ENCODE results near the gene CHST15.

Gene CHST15

GRCh38 chr10:124090601-124091209 is 2.7 kb downstream of the CHST15 start:
- no peak for DNase-seq (ENCODE audit: low read depth)
- TF ChIP-seq CTCF (IDR thresholded peaks at IDR 0.05; ENCODE audit: control insufficient read depth, insufficient read depth, low read depth, low read length, missing control alignments) = no peak
- H3K4me3 ChIP-seq (ENCODE audit: control insufficient read depth, low read depth, low read length) = no peak overlapping the region

GRCh38 chr10:124089859-124090258 is 3.5 kb downstream of the CHST15 start:
- no peak overlapping the region for H3K4me3 ChIP-seq (ENCODE audit: control insufficient read depth, low read depth, low read length)
- DNase-seq (ENCODE audit: low read depth) = no peak
- TF ChIP-seq CTCF (IDR thresholded peaks at IDR 0.05; ENCODE audit: control insufficient read depth, insufficient read depth, low read depth, low read length, missing control alignments) = no peak

GRCh38 chr10:124088915-124089314 is 4.5 kb downstream of the CHST15 start:
- no peak for DNase-seq (ENCODE audit: low read depth)
- H3K4me3 ChIP-seq (ENCODE audit: control insufficient read depth, low read depth, low read length) = no peak overlapping the region
- TF ChIP-seq CTCF (IDR thresholded peaks at IDR 0.05; ENCODE audit: control insufficient read depth, insufficient read depth, low read depth, low read length, missing control alignments) = no peak

GRCh38 chr10:124087672-124088634 is 5.4 kb downstream of the CHST15 start:
- no peak for DNase-seq (ENCODE audit: low read depth)
- H3K4me3 ChIP-seq (ENCODE audit: control insufficient read depth, low read depth, low read length) = no peak overlapping the region
- no peak for TF ChIP-seq CTCF (IDR thresholded peaks at IDR 0.05; ENCODE audit: control insufficient read depth, insufficient read depth, low read depth, low read length, missing control alignments)

- TF ChIP-seq CTCF (IDR thresholded peaks at IDR 0.05; ENCODE audit: control insufficient read depth, insufficient read depth, low read depth, low read length, missing control alignments) = no peak
- DNase-seq (ENCODE audit: low read depth) = no peak
- H3K4me3 ChIP-seq (ENCODE audit: control insufficient read depth, low read depth, low read length) = no peak overlapping the region
Measured at GRCh38 chr10:124086787-124087671, 6.4 kb downstream of the CHST15 start.

GRCh38 chr10:124086097-124086710 is 7.2 kb downstream of the CHST15 start:
- no peak for TF ChIP-seq CTCF (IDR thresholded peaks at IDR 0.05; ENCODE audit: control insufficient read depth, insufficient read depth, low read depth, low read length, missing control alignments)
- H3K4me3 ChIP-seq (ENCODE audit: control insufficient read depth, low read depth, low read length) = no peak overlapping the region
- DNase-seq (ENCODE audit: low read depth) = no peak
